ENCODE measurements around the gene SCO2. TPM values are rescaled to one million over a fixed set of nuclear protein-coding genes. Genes with fewer than 3 reads are reported as not detected.
A peak's percentile ranks its signal among the peaks of the same experiment; 100 is the strongest.

The SCO2 gene
- total RNA-seq, 1 experiment from 2014 or later: 3.0 TPM

- Histone ChIP-seq H3K4me1 (replicated peaks; ENCODE audit: insufficient read depth) (peaks cover 17% of the 10 kb centered on the region; the same call in 1 of the 2 replicates), H3K9me3 (ENCODE audit: insufficient read depth, low read depth) (no peaks in the 10 kb centered on the region), H3K4me3 (no peak overlapping the region), H3K79me2 (ENCODE audit: low read depth) (no peaks in the 10 kb centered on the region), H2AFZ (no peak overlapping the region), H3K4me2 (no peak overlapping the region), H3K9me2 (ENCODE audit: insufficient read depth) (no peaks in the 10 kb centered on the region), H3K36me3 (ENCODE audit: low read depth) (peaks cover 7% of the 10 kb centered on the region), H3K27ac (no peak overlapping the region), H4K20me1 (ENCODE audit: insufficient read depth) (peaks cover 9% of the 10 kb centered on the region), H3F3A (ENCODE audit: insufficient read depth, low read depth) (peaks cover 18% of the 10 kb centered on the region), H3K27me3 (ENCODE audit: insufficient read depth, low read depth) (no peaks in the 10 kb centered on the region)
- CTCF ChIA-PET: interaction anchor here (0.9 kb wide), 1 partner anchor 40 kb away, joined by 3 read pairs; the partner anchor contains the start of gene SCO2
- TF ChIP-seq, protein P1, sequence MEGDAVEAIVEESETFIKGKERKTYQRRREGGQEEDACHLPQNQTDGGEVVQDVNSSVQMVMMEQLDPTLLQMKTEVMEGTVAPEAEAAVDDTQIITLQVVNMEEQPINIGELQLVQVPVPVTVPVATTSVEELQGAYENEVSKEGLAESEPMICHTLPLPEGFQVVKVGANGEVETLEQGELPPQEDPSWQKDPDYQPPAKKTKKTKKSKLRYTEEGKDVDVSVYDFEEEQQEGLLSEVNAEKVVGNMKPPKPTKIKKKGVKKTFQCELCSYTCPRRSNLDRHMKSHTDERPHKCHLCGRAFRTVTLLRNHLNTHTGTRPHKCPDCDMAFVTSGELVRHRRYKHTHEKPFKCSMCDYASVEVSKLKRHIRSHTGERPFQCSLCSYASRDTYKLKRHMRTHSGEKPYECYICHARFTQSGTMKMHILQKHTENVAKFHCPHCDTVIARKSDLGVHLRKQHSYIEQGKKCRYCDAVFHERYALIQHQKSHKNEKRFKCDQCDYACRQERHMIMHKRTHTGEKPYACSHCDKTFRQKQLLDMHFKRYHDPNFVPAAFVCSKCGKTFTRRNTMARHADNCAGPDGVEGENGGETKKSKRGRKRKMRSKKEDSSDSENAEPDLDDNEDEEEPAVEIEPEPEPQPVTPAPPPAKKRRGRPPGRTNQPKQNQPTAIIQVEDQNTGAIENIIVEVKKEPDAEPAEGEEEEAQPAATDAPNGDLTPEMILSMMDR (conservative IDR thresholded peaks at IDR 0.05): no peak; the same call in 1 of the 2 replicates
- no peak for TF ChIP-seq EZH2 (IDR thresholded peaks at IDR 0.05; ENCODE audit: low read depth)
- intact Hi-C loops (cut with micrococcal nuclease; ENCODE audit: unreplicated experiment): no loop called here
- POLR2A ChIA-PET (ENCODE audit: unreplicated experiment): interaction anchor here (0.6 kb wide), 1 partner anchor 13 kb away, joined by 3 read pairs; no protein-coding TSS in a partner anchor
- no TSS peak for BruUV-seq (replicated peaks)
- peak in 1 of 2 experiments; percentile 77 for DNase-seq
Measured at GRCh38 chr22:50485221-50486131, 39.9 kb downstream of the SCO2 start.

DNA sequence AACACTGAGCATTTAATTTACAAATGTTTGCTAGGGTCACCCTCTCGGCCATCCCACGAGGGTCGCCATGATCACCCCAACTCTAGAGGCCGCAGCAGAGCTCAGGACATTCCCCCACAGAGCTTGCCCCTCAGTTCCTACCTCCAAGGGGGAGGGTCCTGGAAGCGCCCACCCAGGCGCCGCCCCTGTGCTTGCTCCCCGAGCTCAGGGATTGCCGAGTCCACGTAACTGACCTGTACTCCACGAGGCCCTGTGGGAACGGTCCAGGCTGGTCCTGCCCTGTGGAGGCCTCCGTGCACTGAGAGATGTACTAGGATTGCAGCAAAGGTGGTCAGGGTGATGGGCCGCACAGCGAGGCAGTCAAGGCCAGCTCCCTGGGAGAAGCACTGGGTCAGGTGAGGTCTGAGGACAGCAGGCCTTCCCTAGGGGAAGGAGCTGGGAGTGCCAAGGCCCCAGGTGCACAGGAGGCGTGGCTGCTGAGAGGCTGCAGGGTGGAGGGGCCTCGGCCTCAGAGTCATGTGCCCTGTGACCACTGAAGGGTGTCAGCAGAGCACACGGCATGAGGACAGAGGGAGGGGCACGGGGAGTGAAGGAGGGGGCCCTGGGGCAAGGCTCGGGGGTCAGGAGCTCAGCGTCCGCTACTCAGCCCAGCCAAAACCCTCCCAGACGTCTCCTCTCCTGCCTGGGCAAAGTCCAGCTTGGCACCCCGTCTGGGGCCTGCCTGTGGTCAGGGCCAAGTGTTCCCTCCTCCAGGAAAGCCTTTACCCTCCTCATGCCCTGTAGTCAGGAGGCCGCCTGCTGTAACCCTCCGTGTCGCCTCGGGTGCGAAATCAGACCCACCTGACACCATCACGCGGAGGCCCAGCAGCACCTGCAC, 41.2 kb downstream of the SCO2 start:
- CTCF ChIA-PET: no interaction called here
- Histone ChIP-seq H3K4me2 (no peak overlapping the region), H3K79me2 (ENCODE audit: low read depth) (no peaks in the 10 kb centered on the region), H3K9me3 (ENCODE audit: insufficient read depth, low read depth) (no peaks in the 10 kb centered on the region), H3K27ac (no peak overlapping the region), H3K4me1 (replicated peaks; ENCODE audit: insufficient read depth) (peaks cover 17% of the 10 kb centered on the region; the same call in 1 of the 2 replicates), H3K27me3 (ENCODE audit: insufficient read depth, low read depth) (no peaks in the 10 kb centered on the region), H4K20me1 (ENCODE audit: insufficient read depth) (peaks cover 9% of the 10 kb centered on the region), H3K4me3 (no peak overlapping the region), H3K36me3 (ENCODE audit: low read depth) (peaks cover 7% of the 10 kb centered on the region), H3F3A (ENCODE audit: insufficient read depth, low read depth) (peaks cover 29% of the 10 kb centered on the region), H3K9me2 (ENCODE audit: insufficient read depth) (no peaks in the 10 kb centered on the region), H2AFZ (no peak overlapping the region)
- BruUV-seq (replicated peaks): no TSS peak
- no peak for DNase-seq
- POLR2A ChIA-PET (ENCODE audit: unreplicated experiment): interaction anchor here (0.6 kb wide), 1 partner anchor 11 kb away, joined by 3 read pairs; no protein-coding TSS in a partner anchor
- intact Hi-C loops (cut with micrococcal nuclease; ENCODE audit: unreplicated experiment): no loop called here
- no peak for TF ChIP-seq EZH2 (IDR thresholded peaks at IDR 0.05; ENCODE audit: low read depth)
- TF ChIP-seq, protein P1 (conservative IDR thresholded peaks at IDR 0.05): no peak

GRCh38 chr22:50483556-50483955, 41.8 kb downstream of the SCO2 start:
- Histone ChIP-seq H3K4me1 (replicated peaks; ENCODE audit: insufficient read depth) (peaks cover 17% of the 10 kb centered on the region; the same call in 1 of the 2 replicates), H3K79me2 (ENCODE audit: low read depth) (no peaks in the 10 kb centered on the region), H3K9me3 (ENCODE audit: insufficient read depth, low read depth) (no peaks in the 10 kb centered on the region), H3K4me2 (peak overlapping the region; percentile 96; the same call in 1 of the 2 replicates), H3K36me3 (ENCODE audit: low read depth) (peaks cover 7% of the 10 kb centered on the region), H4K20me1 (ENCODE audit: insufficient read depth) (peaks cover 9% of the 10 kb centered on the region), H3K27me3 (ENCODE audit: insufficient read depth, low read depth) (no peaks in the 10 kb centered on the region), H3F3A (ENCODE audit: insufficient read depth, low read depth) (peaks cover 29% of the 10 kb centered on the region), H3K9me2 (ENCODE audit: insufficient read depth) (no peaks in the 10 kb centered on the region), H3K4me3 (no peak overlapping the region), H2AFZ (no peak overlapping the region), H3K27ac (no peak overlapping the region)
- ChIA-PET POLR2A (ENCODE audit: unreplicated experiment) (no interaction called here), CTCF (no interaction called here)
- TF ChIP-seq EZH2 (IDR thresholded peaks at IDR 0.05; ENCODE audit: low read depth): no peak
- TF ChIP-seq, protein P1 (conservative IDR thresholded peaks at IDR 0.05): no peak
- no peak for DNase-seq
- no TSS peak for BruUV-seq (replicated peaks)
- intact Hi-C loops (cut with micrococcal nuclease; ENCODE audit: unreplicated experiment): no loop called here
